Ascending aorta (tissue), 2 donors: Measurements from ENCODE around the gene SYT9. TPM values are rescaled to one million over a fixed set of nuclear protein-coding genes. Genes with fewer than 3 reads are reported as not detected.

Source experiments
- DNase-seq, 2 donors: peaks; one replicate each; pipeline ENCODE4 v3.0.0-alpha.2; 2019; ENCODE audit warnings: low spot score in 2 of 2
- H3K27ac ChIP-seq, 2 donors: fragments of 200-600 bp; sonication (generic); one replicate each; pipeline ENCODE4 v1.5.1; 2016 to 2017; ENCODE audit warnings: mild to moderate bottlenecking in 1 of 2
- H3K27me3 ChIP-seq: fragments of 200-600 bp; sonication (generic); one replicate; pipeline ENCODE4 v1.5.1; 2017
- H3K36me3 ChIP-seq, 2 donors: fragments of 200-600 bp; sonication (generic); one replicate each; pipeline ENCODE4 v1.5.1; 2016
- H3K4me1 ChIP-seq, 2 donors: fragments of 200-600 bp; sonication (generic); one replicate each; pipeline ENCODE4 v1.5.1; 2016 to 2017; ENCODE audit warnings: mild to moderate bottlenecking in 1 of 2
- H3K4me3 ChIP-seq, 2 donors: fragments of 200-600 bp; sonication (generic); one replicate each; pipeline ENCODE4 v1.5.1; 2016 to 2017; ENCODE audit warnings: mild to moderate bottlenecking in 1 of 2
- H3K9me3 ChIP-seq, 2 donors: fragments of 200-600 bp; sonication (generic); one replicate each; pipeline ENCODE4 v1.5.1; 2016
- CTCF ChIP-seq, 3 experiments: fragments of 200-600 bp in 2 of 3; fragments of 450-650 bp in 1 of 3; sonication (generic) in 2 of 3; IDR thresholded peaks; one replicate each; pipeline ENCODE4 v1.5.1; 2016 to 2019; ENCODE audit warnings: antibody characterized with exemption in 3 of 3, mild to moderate bottlenecking in 1 of 3, moderate library complexity in 1 of 3
- intact Hi-C: fragments of 100-400 bp; cut with DNase I; formaldehyde crosslinking; loops from one replicate; pipeline ENCODE4 v1.15.1; 2023
- total RNA-seq: library from RNA; depleted of rRNA; stranded (reverse); fragments of >200 nt; gene quantifications from one replicate; pipeline ENCODE4 v1.1.0, GENCODE V29; 2016

Gene SYT9
- total RNA-seq, 1 donor from 2014 or later: 3.1 TPM

DNA sequence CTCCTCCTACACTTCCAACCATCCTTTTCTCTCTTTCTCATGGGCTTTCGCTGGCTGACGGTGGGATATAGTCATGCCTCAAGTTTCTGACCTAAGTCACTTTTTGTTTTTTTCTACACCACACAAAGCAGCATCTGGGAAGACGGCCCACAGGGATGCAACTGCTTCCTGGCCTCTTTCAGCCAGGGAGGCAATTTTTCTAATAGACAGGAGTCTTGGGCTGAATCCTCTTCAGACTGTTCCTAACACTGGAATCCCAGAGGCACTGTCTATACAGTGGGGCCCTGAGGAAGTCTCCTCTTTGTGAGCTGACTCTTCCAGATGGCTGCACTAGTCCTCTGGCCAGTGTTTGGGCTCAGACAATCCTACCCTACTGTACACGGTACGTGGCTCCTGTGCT lies 193.9 kb downstream of the SYT9 start:
- TF ChIP-seq CTCF (IDR thresholded peaks at IDR 0.05): no peak
- Histone ChIP-seq H3K4me1 (no peaks in the 10 kb centered on the region), H3K27me3 (no peaks in the 10 kb centered on the region), H3K36me3 (no peaks in the 10 kb centered on the region), H3K9me3 (no peaks in the 10 kb centered on the region), H3K27ac (no peak overlapping the region), H3K4me3 (no peak overlapping the region)
- intact Hi-C loops: no loop called here
- no peak for DNase-seq

GRCh38 chr11:7448201-7448600 lies 196.5 kb downstream of the SYT9 start:
- H3K27ac ChIP-seq: no peak overlapping the region
- no peaks in the 10 kb centered on the region for H3K36me3 ChIP-seq
- H3K4me1 ChIP-seq: no peaks in the 10 kb centered on the region
- H3K4me3 ChIP-seq: no peak overlapping the region
- intact Hi-C loops: no loop called here
- H3K9me3 ChIP-seq: no peaks in the 10 kb centered on the region
- no peak for DNase-seq
- no peaks in the 10 kb centered on the region for H3K27me3 ChIP-seq
- TF ChIP-seq CTCF (IDR thresholded peaks at IDR 0.05): no peak

DNA sequence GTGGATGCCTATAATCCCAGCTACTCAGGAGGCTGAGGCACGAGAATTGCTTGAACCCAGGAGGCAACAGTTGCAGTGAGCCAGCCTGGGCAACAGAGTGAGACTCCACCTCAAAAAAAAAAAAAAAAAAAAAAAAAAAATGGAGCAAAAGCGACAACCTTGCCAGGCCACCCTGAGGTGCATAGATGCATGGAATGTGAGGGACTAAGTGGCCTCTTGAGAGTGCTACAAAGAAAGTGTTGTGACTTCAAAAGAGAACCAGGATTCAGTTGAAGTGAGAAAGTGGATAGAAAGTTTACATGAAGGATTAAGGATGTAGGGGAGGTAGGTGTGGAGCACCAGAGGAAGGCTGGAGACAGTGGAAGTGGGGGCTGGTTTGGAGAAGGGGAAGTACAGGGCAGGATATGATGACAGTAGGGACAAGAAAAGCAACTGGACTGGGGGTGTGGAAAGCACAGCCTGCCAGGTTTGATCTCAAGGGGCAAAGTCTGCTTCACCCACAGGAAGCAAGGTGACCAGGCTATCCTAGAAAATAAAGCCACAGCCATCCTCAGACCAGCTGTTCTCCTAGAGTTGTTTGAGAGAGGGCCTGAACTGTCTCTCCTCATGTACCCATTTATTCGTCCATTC lies 197.6 kb downstream of the SYT9 start:
- TF ChIP-seq CTCF (IDR thresholded peaks at IDR 0.05): no peak
- Histone ChIP-seq H3K9me3 (no peaks in the 10 kb centered on the region), H3K4me1 (no peaks in the 10 kb centered on the region), H3K27ac (no peak overlapping the region), H3K36me3 (no peaks in the 10 kb centered on the region), H3K4me3 (no peak overlapping the region), H3K27me3 (no peaks in the 10 kb centered on the region)
- DNase-seq: no peak
- intact Hi-C loops: no loop called here

GRCh38 chr11:7449841-7450214 lies 198.1 kb downstream of the SYT9 start:
- no peak for DNase-seq
- no peaks in the 10 kb centered on the region for H3K9me3 ChIP-seq
- no peak for TF ChIP-seq CTCF (IDR thresholded peaks at IDR 0.05)

DNA sequence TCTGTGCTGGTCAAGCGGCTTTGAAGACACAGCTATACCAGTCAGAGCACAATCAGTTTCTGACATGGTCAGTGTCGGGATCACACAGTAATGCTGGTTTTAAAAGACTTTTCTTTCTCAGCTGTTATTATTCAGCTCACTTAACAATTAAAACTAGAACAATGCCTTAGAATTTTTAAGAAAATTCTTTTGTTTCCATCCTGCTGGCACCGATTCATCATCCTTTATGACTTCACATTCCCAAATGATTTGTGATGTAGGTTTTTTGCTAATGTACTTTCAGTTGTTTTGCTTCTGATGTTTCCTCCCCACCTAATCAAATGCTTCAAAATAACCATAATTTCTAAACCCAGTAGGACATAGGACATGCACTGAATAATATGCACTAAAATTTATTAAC lies 199.1 kb downstream of the SYT9 start:
- Histone ChIP-seq H3K9me3 (no peaks in the 10 kb centered on the region), H3K27me3 (no peaks in the 10 kb centered on the region), H3K27ac (no peak overlapping the region), H3K36me3 (no peaks in the 10 kb centered on the region), H3K4me1 (no peaks in the 10 kb centered on the region), H3K4me3 (no peak overlapping the region)
- no peak for DNase-seq
- no peak for TF ChIP-seq CTCF (IDR thresholded peaks at IDR 0.05)
- intact Hi-C loops: no loop called here

More at GRCh38 chr11:7449841-7450214, 198.1 kb downstream of the SYT9 start:
- intact Hi-C loops: no loop called here
- no peaks in the 10 kb centered on the region for H3K27me3 ChIP-seq
- H3K4me3 ChIP-seq: no peak overlapping the region
- H3K4me1 ChIP-seq: no peaks in the 10 kb centered on the region
- no peaks in the 10 kb centered on the region for H3K36me3 ChIP-seq
- no peak overlapping the region for H3K27ac ChIP-seq

DNA sequence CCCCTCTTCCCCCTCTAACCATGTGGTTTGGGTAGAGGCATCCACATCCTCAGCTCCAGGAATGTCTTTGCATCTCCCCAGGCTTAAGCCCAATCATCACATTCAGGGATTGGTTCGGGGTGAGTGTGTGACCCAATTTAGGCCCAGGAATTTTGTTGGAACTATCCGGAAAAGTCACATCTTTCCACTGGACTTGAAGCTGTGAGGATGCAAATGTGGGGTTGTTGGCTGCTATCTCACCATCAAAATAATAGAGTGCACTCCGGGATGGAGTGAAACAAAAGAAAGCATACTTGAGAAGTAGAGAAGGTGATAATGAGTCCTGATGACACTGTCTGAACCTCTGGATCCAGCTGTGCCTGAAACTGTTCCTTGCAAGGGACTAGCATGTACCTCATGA lies 199.8 kb downstream of the SYT9 start:
- intact Hi-C loops: no loop called here
- TF ChIP-seq CTCF (IDR thresholded peaks at IDR 0.05): no peak
- no peaks in the 10 kb centered on the region for H3K4me1 ChIP-seq
- no peaks in the 10 kb centered on the region for H3K27me3 ChIP-seq
- no peak for DNase-seq
- H3K36me3 ChIP-seq: no peaks in the 10 kb centered on the region
- H3K4me3 ChIP-seq: no peak overlapping the region
- no peaks in the 10 kb centered on the region for H3K9me3 ChIP-seq
- no peak overlapping the region for H3K27ac ChIP-seq
